ENCODE measurements around the gene IFIT1B. TPM values are rescaled to one million over a fixed set of nuclear protein-coding genes. Genes with fewer than 3 reads are reported as not detected.
"Not testable (repeated sequence)": the region's sequence is repeated elsewhere in the genome, so short reads cannot be mapped to it uniquely, and the experiment has no call there.

IFIT1B gene
- polyA plus RNA-seq, 1 donor = 0.15 TPM

DNA sequence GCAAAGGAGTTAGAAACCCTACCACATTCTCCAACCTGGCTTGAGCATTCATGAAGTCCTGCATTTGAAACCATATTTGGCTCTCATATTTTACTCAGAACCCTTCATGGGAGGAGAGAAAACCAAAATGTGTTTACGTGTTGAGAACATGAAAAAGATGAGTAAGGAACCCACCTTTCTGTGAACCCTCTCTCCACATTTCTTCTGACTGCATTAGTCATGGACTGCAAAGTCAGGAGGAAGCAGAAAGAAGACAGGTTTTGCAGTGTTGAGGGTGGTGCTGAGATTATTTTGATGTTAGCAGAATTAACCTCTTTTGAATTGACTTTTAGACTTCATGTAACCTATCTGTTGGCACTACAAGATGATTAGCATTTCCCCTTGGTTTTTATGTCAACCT is 4.9 kb downstream of the IFIT1B start:
- no peak for DNase-seq

DNA sequence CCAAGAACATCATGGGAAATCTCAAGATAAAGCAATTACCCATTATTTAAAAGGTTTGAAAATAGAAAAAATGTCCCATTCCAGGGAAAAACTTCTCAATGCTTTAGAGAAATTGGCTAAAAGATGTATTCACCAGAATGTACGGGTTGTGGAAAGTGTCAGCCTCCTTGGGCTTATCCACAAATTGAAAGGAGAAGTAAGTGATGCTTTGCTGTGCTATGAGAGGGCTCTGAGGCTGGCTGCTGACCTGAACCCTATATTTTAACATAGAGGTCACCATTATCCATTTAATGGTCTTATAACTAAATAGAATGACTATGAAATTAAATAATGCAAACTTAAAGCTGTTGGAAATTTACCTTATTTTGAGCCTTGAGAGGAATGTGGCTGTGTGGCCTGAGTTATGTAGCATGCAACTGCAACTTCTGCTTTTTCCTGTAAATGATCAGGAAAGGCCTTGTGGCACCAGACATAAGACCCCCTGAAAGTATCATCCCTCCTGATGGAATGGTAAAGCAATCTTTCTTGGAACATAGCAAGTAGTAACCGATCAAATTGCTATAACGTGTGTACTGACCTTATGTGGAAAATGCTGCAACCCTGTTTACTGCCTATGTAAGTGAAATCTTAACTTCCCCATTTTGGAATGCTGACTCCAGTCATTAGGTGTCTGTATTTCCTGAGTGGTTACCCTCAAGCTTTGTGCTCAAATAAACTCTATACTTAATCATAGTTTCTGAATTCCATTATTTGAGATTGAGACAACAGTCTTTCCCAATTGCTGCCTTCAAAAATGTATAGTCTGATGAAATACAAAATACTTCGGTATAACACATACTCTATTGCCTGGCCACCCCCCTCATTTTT is 6.9 kb downstream of the IFIT1B start:
- no peak for DNase-seq

DNA sequence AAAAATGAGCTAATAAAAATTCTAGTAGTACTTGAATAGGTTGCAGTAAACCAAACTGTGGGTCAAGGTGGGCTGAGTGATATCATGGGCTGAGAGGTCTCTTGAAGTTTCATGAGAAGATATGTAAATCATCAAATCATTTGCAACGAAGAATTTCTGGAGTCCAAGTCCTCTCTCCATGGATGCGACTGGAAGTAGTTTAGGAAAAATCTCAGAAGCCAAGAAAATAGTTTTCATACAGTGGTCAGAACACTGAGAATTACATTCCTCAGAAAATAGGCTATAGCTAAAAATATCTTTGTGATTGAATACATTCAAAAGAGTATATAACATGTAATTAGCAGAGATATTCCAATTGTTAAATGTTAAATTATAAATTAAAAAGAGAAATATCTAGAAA is 10.9 kb downstream of the IFIT1B start:
- DNase-seq = no peak

DNA sequence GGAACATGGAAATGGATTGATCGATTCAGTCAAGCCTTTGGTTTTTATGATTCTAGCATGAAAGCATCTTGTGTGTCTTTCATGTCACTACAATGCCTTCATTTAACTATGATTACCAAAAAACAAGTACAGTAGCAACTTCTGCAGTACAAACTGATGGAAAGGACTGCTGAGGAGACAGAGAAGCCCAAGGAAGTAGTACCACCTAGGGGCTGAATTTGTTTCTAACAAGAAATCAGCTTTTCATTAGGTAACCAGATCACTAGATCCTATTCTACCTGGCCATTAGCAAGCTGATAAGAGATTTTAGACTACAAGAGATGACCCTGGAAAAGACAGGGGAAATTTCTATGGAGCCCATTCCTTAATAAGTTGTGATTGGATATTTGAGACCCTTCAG is 11.4 kb downstream of the IFIT1B start:
- peak; percentile 14 for DNase-seq

DNA sequence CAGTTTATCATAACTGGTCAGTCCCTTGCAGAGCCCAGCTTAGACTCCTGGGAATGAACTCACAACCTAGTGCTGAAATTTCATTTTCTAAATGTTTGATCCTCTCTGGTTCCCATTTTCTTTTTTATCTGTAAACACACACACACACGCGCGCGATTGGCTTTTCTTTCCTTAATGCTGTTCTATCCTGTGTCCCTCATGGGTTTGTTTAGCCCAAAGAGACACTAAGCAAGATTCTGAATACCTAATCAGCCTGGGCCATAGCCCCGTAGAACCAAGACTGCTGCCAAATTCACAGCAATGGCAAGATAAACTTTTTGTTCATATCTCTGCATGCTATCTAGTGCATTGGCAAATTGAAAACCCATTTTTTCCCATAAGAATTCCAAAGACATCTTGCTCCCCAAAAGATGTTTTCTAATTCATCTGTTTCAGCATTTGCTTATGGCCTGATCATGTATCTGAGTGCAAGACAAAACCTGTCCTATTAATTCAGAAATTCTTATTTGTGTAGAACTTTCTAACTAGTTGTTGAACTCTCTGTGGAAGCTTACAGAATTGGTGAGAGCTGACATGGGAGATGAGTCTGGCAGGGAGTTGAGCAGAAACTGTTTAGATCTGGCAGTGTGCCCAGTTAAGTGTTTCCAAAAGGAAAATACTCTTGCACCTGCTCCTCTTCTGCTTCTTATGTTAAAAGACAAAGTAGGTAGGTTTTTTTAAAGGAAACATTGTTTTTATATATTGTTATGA is 12.8 kb downstream of the IFIT1B start:
- DNase-seq = no peak

DNA sequence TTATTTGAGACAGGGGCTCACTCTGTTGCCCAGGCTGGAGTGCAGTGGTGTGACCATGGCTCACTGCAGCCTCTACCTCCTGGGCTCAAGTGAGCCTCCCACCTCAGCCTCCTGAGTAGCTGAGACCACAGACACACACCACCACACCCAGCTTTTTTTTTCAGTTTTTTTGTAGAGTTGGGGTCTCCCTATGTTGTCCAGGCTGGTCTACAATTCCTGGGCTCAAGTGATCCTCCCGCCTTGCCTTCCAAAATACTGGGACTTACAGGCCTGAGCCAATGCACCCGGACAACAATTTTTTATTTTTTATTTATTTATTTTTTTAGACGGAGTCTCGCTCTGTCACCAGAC is 13.3 kb downstream of the IFIT1B start:
- not testable (repeated sequence) for DNase-seq

DNA sequence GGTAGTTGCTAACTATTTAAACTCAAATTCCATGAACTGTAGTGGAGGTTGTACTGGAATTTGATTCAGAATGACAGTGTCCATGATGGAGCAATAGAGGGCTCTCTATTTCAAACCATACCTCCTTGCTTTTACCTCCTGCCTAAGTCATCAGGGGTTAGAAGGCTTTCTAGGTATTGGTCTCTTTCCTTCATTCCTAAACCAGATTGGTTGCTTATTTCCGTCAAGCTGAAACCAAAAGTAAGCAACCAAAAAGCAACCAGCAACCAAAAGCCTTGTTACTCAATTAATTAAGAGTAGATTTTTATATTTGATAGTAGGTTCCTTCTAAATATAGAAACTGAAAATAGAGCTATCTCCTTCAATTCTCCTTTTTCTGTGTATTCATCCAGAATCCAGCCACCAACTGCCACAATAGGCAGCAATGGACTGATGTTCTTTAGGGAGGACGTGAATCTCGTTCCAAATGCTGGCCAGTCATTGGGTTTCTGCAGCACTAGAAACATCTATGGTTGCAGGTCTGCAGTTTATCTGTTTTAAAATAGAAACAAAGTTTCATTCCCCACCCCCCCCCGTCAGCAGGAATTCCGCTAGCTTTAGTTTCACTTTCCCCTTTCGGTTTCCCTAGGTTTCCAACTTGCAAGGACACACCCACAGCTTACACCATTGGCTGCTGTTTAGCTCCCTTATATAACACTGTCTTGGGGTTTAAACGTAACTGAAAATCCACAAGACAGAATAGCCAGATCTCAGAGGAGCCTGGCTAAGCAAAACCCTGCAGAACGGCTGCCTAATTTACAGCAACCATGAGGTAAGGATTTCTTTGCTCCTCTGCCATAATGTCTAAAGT is 14.3 kb downstream of the IFIT1B start, which contains the start of gene IFIT1:
IFIT1 (plus strand) TSS at position 717 of the 850 bp plus-strand sequence; CDS start at position 807, 90 bp downstream.
- peak; percentile 88 for DNase-seq

DNA sequence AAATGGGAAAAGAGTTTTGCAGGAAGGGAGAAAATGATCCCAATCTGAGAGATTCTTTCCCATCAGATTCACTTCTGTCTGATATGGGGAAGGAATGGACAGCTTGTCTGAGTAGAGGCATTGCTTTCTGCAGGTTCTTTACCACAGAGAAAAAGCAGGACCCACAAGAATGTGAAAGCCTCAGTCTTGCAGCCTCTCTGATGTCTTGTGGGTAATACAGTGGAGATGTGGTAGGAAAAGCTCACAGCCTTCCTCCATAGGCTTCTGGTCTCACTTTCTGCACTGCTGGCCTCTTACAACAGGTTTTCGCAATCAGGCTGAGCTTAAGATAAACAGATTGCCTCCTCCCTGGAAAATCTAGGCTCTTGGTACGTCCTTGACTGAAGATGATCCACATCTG is 15.1 kb downstream of the IFIT1B start:
- peak; percentile 19 for DNase-seq

DNA sequence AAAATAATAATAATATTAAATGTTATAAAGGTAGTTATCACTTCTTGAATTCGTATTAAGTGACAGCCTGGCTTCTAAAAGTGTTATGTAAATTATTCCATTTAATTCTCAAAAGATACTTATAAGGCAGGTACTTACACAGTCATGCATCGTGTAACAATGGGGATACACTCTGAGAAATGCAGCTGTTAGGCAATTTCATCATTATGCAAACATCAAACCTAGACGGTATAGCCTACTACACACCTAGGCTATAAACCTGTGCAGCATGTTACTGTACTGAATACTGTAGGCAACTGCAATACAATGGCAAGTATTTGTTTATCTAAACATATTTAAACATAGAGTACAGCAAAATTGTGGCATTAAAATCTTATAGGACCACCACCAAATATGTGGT is 16.0 kb downstream of the IFIT1B start:
- no peak for DNase-seq

DNA sequence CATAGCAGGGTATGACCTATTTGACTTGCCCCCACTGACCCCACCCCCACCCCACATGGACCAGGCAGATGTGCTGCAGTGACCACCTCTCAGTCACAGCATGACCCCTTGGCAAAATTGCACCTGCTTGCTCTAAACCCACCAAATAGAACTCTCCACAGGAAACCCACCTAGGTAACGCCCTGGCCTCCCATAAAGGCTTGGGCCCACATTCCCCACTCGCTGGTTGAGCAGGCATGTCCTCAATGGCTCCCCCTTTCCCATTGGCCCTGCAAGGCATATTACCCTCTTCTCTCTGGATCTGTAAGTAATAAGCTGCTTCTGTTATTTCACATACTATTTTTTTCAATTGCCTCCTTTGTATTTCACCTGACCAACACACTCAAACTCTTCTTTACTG is 17.3 kb downstream of the IFIT1B start:
- no peak for DNase-seq

DNA sequence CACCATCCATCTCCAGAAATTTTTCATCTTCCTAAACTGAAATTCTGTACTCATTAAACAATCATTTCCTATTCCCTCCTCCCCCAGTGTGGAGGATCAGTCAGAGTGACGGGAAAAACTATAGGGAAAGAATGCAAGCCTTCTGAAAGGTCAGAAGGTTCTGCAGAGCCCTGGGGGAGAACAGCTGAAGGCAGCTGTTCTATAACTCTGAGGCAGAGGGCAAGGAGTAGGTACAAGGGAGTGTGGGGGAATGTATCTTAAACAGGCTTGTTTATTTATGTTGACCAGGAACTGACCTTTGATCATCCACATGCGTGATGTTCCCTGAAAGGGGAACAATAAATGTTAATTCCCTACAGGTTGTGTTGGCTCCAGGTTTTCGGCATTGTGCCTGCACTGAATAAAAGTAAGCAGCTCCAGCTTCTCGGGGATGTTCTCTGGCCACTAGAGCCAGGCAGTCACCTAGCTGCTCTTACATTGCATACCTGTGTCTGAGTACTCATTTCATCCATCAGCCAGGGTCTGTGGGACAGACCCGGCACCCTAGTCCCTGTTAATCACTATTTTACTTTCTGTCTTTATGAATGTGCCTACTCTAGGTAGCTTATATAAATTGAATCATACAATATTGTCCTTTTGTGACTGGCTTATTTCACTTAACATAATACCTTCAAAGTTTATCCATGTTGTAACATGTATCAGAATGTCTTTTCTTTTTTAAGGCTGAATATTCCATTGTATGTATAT is 20.3 kb downstream of the IFIT1B start:
- no peak for DNase-seq

DNA sequence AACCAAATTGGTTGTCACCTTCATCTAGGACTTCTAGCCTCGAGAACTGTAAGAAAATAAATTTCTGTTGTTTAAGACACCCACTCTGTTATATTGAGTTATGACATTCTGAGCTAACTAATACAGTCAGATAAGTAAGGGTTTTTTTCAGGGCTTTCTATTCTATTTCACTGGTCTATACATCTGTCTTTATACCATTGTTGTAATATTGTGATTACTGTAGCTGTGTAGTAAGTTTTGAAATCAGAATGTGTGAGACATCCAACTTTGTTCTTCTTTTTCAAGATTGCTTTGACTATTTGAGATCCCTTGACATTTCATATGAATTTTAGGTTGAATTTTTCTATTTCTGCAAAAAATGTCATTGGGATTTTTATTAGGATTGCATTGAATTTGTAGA is 22.1 kb downstream of the IFIT1B start:
- no peak for DNase-seq

DNA sequence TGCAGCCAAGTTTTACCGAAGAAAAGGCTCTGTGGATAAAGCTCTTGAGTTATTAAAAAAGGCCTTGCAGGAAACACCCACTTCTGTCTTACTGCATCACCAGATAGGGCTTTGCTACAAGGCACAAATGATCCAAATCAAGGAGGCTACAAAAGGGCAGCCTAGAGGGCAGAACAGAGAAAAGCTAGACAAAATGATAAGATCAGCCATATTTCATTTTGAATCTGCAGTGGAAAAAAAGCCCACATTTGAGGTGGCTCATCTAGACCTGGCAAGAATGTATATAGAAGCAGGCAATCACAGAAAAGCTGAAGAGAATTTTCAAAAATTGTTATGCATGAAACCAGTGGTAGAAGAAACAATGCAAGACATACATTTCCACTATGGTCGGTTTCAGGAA is 25.2 kb downstream of the IFIT1B start:
- DNase-seq = no peak

DNA sequence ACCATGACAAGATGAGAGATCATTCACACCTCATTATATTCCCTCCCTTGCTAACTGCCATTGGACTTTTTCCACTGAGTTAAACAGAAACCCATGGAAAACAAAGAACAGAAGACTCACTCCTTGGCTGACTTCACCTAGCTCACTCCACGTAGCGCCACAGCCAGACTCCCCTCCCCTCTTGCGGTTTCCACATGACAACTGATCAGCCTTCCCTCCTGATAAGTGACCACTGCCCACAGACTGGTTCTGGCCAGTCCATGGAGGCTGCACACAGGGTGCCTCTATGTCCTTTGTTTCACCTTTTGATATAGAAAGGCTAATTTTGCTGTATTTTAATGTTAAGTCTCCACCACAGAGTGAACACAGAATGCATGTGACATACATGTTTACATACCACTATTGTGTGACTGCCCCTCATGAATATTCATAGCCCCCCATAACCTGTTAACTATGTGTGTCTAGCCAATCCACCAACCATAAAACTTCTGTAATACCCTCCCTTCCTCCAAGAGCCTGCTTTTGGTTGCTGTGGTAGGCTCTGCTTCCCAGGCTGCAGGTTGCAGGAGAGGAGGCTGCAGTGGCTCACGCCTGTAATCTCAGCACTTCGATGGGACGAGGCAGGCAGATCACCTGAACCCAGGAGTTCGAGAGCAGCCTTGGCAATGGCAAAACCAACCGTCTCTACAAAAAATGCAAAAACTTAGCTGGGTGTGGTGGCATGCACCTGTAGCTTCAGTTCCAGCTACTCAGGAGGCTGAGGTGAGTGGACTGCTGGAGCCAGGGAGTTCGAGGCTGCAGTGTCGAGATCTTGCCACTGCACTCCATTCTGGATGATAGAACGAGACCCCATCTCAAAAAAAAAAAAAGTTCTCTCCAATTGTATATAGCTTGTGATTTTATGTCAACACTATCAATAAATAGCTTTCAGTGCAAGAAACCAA is 26.5 kb downstream of the IFIT1B start:
- no peak for DNase-seq

DNA sequence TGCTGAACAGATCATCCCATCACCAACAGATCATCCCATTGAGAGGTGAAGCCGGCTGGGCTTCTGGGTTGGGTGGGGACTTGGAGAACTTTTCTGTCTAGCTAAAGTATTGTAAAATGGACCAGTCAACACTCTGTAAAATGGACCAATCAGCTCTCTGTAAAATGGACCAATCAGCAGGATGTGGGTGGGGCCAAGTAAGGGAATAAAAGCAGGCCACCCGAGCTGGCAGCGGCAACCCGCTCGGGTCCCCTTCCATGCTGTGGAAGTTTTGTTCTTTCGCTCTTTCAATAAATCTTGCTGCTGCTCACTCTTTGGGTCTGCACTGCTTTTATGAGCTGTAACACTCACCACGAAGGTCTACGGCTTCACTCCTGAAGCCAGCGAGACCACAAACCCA is 28.3 kb downstream of the IFIT1B start:
- not testable (repeated sequence) for DNase-seq

DNA sequence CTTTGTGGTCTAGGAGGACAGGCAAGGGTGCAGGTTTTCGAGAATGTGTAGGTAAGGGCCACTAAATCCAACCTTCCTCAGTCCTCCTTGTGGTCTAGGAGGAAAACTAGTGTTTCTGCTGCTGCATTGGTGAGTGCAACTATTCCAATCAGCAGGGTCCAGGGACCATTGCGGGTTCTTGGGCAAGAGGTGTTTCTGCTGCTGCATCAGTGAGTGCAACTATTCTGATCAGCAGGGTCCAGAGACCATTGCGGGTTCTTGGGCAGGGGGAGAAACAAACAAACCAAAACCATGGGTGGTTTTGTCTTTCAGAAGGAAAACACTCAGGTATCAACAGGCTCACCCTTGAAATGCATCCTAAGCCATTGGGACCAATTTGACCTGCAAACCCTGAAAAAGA is 29.9 kb downstream of the IFIT1B start:
- not testable (repeated sequence) for DNase-seq

DNA sequence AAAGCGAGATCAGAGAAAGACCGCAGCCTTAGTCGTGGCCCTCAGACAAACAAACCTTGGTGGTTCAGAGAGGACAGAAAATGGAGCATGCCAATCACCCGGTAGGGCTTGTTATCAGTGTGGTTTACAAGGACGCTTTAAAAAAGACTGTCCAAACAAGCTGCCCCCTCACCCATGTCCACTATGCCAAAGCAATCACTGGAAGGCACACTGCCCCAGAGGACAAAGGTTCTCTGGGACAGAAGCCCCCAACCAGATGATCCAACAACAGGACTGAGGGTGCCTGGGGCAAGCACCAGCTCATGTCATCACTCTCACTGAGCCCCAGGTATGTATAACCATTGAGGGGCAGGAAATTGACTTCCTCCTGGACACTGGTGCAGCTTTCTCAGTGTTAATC is 31.4 kb downstream of the IFIT1B start:
- not testable (repeated sequence) for DNase-seq

DNA sequence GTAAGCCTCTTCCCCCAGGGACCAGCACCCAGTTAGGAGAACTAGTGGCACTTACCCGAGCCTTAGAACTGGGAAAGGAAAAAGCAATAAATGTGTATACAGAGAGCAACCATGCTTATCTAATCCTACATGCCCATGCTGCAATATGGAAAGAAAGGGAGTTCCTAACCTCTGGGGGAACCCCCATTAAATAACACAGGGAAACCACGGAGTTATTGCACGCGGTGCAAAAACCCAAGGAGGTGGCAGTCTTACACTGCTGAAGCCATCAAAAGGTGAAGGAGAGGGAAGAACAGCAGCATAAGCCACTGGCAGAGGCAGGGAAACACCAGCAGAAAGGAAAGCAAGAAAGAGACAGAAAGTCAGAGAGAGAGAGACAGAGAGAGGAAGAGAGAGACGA is 32.7 kb downstream of the IFIT1B start:
- not testable (repeated sequence) for DNase-seq

DNA sequence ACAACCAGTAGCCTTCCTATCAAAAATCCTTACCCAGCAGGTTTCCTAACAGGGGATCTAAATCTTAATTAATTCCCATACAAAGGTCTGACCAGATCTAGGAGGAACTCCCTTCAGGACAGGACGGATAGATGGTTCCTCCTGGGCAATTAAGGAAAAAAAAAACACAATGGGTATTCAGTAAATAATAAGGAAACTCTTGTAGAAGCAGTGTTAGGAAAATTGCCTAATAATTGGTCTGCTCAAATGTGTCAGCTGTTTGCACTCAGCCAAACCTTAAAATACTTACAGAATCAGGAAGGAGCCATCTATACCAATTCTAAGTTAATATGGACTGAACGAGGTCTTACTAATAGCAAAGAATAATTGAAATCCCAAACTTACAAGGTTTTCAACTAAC is 33.3 kb downstream of the IFIT1B start:
- not testable (repeated sequence) for DNase-seq

DNA sequence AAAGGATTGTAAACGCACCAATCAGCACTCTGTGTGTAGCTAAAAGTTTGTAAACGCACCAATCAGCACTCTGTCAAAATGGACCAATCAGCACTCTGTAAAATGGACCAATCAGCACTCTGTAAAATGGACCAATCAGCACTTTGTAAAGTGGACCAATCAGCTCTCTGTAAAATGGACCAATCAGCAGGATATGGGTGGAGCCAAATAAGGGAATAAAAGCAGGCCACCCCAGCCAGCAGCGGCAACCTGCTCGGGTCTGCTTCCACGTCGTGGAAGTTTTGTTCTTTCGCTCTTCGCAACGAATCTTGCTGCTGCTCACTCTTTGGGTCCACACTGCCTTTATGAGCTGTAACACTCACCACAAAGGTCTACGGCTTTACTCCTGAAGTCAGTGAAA is 34.4 kb downstream of the IFIT1B start:
- not testable (repeated sequence) for DNase-seq

All from left kidney (tissue), 2 donors.